ENCODE results near the gene CERS5.

Gene CERS5

GRCh38 chr12:50083301-50083700 lies 83.9 kb downstream of the CERS5 start:
- TF ChIP-seq, protein P1, sequence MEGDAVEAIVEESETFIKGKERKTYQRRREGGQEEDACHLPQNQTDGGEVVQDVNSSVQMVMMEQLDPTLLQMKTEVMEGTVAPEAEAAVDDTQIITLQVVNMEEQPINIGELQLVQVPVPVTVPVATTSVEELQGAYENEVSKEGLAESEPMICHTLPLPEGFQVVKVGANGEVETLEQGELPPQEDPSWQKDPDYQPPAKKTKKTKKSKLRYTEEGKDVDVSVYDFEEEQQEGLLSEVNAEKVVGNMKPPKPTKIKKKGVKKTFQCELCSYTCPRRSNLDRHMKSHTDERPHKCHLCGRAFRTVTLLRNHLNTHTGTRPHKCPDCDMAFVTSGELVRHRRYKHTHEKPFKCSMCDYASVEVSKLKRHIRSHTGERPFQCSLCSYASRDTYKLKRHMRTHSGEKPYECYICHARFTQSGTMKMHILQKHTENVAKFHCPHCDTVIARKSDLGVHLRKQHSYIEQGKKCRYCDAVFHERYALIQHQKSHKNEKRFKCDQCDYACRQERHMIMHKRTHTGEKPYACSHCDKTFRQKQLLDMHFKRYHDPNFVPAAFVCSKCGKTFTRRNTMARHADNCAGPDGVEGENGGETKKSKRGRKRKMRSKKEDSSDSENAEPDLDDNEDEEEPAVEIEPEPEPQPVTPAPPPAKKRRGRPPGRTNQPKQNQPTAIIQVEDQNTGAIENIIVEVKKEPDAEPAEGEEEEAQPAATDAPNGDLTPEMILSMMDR (conservative IDR thresholded peaks at IDR 0.05; ENCODE audit: low read depth, low read length): no peak
- DNase-seq (ENCODE audit: low read depth): no peak
- no peak overlapping the region for H3K4me3 ChIP-seq (ENCODE audit: low read depth, low read length)

DNA sequence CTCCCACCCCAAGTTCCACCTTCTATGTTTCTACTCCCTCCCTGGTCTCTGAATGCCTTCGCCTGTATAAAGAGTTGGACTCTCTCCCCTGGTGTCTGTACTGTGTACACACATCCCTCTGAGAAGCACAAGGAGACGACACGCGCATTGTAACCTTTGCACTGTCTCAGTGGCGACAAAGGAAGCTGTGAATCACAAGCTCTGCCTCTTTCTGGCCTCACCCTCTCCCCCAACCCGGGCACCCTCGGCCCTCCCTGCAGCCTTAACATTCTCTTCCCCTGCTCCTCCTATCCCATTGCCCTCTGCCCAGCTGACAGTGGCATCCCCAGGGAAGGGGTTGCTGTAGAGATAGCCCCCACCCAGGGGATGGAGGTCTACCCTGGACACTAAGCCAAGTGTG lies 84.5 kb downstream of the CERS5 start:
- no peak overlapping the region for H3K4me3 ChIP-seq (ENCODE audit: low read depth, low read length)
- DNase-seq (ENCODE audit: low read depth): no peak
- TF ChIP-seq, protein P1 (conservative IDR thresholded peaks at IDR 0.05; ENCODE audit: low read depth, low read length): no peak

- no peak for DNase-seq (ENCODE audit: low read depth)
- TF ChIP-seq, protein P1 (conservative IDR thresholded peaks at IDR 0.05; ENCODE audit: low read depth, low read length): no peak
- no peak overlapping the region for H3K4me3 ChIP-seq (ENCODE audit: low read depth, low read length)
Observed at GRCh38 chr12:50081096-50081808, 85.9 kb downstream of the CERS5 start.

GRCh38 chr12:50079771-50080170 lies 87.4 kb downstream of the CERS5 start:
- TF ChIP-seq, protein P1 (conservative IDR thresholded peaks at IDR 0.05; ENCODE audit: low read depth, low read length): no peak
- H3K4me3 ChIP-seq (ENCODE audit: low read depth, low read length): no peak overlapping the region
- DNase-seq (ENCODE audit: low read depth): no peak
